GM12878 (cell line): ENCODE results near the gene NEK1. TPM values are rescaled to one million over a fixed set of nuclear protein-coding genes. Genes with fewer than 3 reads are reported as not detected.

Experiments
- ATAC-seq: fragments of 200-7000 bp; cut with Tn5 transposase; 3 replicates; pipeline ENCODE4 v1.9.1; 2020; ENCODE audit warnings: mild to moderate bottlenecking, moderate library complexity
- BruUV-seq: library from RNA; stranded (reverse); fragments of 400-500 nt; replicated peaks from 2 replicates; lab custom pipeline; 2021; lab: Mats Ljungman, UMichigan
- CTCF ChIA-PET: fragments of 300-600 bp; sonication (Branson Sonifier 250); formaldehyde crosslinking; extraction: SDS; loops from one replicate; lab custom pipeline; 2021; ENCODE audit warnings: inconsistent platforms; lab: Yijun Ruan, JAX
- POLR2A ChIA-PET: fragments of 350-600 bp; formaldehyde crosslinking; extraction: SDS; loops from one replicate; lab custom pipeline; 2021; ENCODE audit warnings: inconsistent platforms; lab: Charles Lee
- RAD21 ChIA-PET: fragments of 300-600 bp; sonication (Branson Sonifier 250); formaldehyde crosslinking; loops from one replicate; lab custom pipeline; 2023; ENCODE audit warnings: antibody characterized with exemption; ENCODE audit not compliant: unreplicated experiment; lab: Charles Lee
- SMC1A ChIA-PET: fragments of 300-600 bp; sonication (Branson Sonifier 250); formaldehyde crosslinking; loops from one replicate; lab custom pipeline; 2023; ENCODE audit not compliant: unreplicated experiment, uncharacterized antibody; lab: Charles Lee
- DNase-seq: peaks from one replicate; pipeline ENCODE4 v3.0.0-alpha.2; 2011; ENCODE audit warnings: low read depth, low spot score
- FAIRE-seq: peaks from 3 replicates; lab custom pipeline; 2011; peaks lifted over from hg19 to GRCh38; lab: Jason Lieb, UNC
- H2AFZ ChIP-seq: 2 replicates; pipeline ENCODE4 v1.6.0; 2011; ENCODE audit warnings: low read depth, low read length, control low read depth; ENCODE audit not compliant: control insufficient read depth
- H3K27ac ChIP-seq: 2 replicates; pipeline ENCODE4 v1.5.1; 2011; ENCODE audit warnings: control low read depth; ENCODE audit not compliant: control insufficient read depth, insufficient read depth
- H3K27me3 ChIP-seq, 2 experiments: replicated peaks in 1 of 2; 2 replicates each; pipeline versions ENCODE4 v1.6.0 to v1.6.1; 2011; ENCODE audit warnings: low read length in 1 of 2; ENCODE audit not compliant: control insufficient read depth in 2 of 2, insufficient read depth in 2 of 2
- H3K36me3 ChIP-seq, 2 experiments: 2 replicates each; pipeline ENCODE4 v1.5.1; 2011; ENCODE audit warnings: low read length in 1 of 2; ENCODE audit not compliant: control insufficient read depth in 2 of 2, insufficient read depth in 2 of 2
- H3K4me1 ChIP-seq: 2 replicates; pipeline ENCODE4 v1.6.1; 2011; ENCODE audit warnings: mild to moderate bottlenecking, low read length, moderate library complexity, mixed read lengths; ENCODE audit not compliant: control insufficient read depth, insufficient read depth
- H3K4me2 ChIP-seq: 2 replicates; pipeline ENCODE4 v1.6.0; 2011; ENCODE audit warnings: control low read depth; ENCODE audit not compliant: control insufficient read depth, insufficient read depth
- H3K4me3 ChIP-seq: fragments of 200-600 bp; sonication (generic); 2 replicates; pipeline ENCODE4 v1.5.1; 2016
- H3K79me2 ChIP-seq: 2 replicates; pipeline ENCODE4 v1.6.0; 2011; ENCODE audit warnings: low read length; ENCODE audit not compliant: control insufficient read depth, insufficient read depth
- H3K9ac ChIP-seq: 2 replicates; pipeline ENCODE4 v1.8.0; 2011; ENCODE audit warnings: low read length, control low read depth, mixed read lengths; ENCODE audit not compliant: control insufficient read depth, insufficient read depth
- H3K9me3 ChIP-seq: replicated peaks from 3 replicates; pipeline ENCODE4 v1.5.1; 2011; ENCODE audit warnings: mild to moderate bottlenecking, low read length; ENCODE audit not compliant: control insufficient read depth, insufficient read depth
- H4K20me1 ChIP-seq: 2 replicates; pipeline ENCODE4 v1.6.0; 2011; ENCODE audit not compliant: control insufficient read depth, insufficient read depth
- POU2F2 ChIP-seq: IDR thresholded peaks from 3 replicates; pipeline ENCODE4 v1.6.1; 2011; ENCODE audit warnings: low read depth, mild to moderate bottlenecking, low read length, borderline replicate concordance
- SMC3 ChIP-seq: IDR thresholded peaks from 2 replicates; pipeline ENCODE4 v1.6.1; 2011; ENCODE audit warnings: low read length, improper control_type of control experiment, borderline replicate concordance
- ZBTB4 ChIP-seq: fragments of 450-650 bp; formaldehyde crosslinking; IDR thresholded peaks from 2 replicates; pipeline ENCODE4 v1.4.0; 2022; ENCODE audit warnings: mild to moderate bottlenecking, moderate library complexity
- WGBS: methylation state at CpG from one replicate; pipeline ENCODE4 v1.1.6; 2016; ENCODE audit warnings: low lambda C conversion rate; ENCODE audit not compliant: insufficient replicate concordance, insufficient coverage; ENCODE audit errors: missing lambda C conversion rate; 5-methylcytosine and 5-hydroxymethylcytosine counted together
- in situ Hi-C: fragments of 300-500 bp; cut with MboI; formaldehyde crosslinking; loops from 9 replicates; pipeline ENCODE4 v1.14.3; 2018; ENCODE audit warnings: mixed read lengths
- intact Hi-C: fragments of 100-400 bp; cut with micrococcal nuclease; formaldehyde crosslinking; loops from one replicate; pipeline ENCODE4 v1.14.2; 2022; ENCODE audit not compliant: unreplicated experiment
- polyA plus RNA-seq, 11 experiments: library from polyadenylated mRNA; depleted of rRNA in 4 of 11; unstranded in 6 of 11; stranded (reverse) in 5 of 11; fragments of >200 nt; fragmentation: Nextera tagmentation in 4 of 11; fragmentation: Illumina TruSeq in 1 of 11; extraction: Ambion mirVana in 4 of 11; extraction: Trizol in 1 of 11; gene quantifications; 1 replicate in 1 of 11; 2 replicates in 10 of 11; pipeline versions ENCODE4 v1.2.1 to v1.2.3, GENCODE V29; 2011 to 2016; ENCODE audit warnings: inconsistent platforms in 2 of 11, missing spikeins in 2 of 11, low read depth in 1 of 11
- total RNA-seq, 4 experiments: library from RNA; depleted of rRNA in 3 of 4; stranded (reverse); fragments of >200 nt in 3 of 4; fragmentation: Illumina TruSeq in 1 of 4; extraction: Trizol in 1 of 4; gene quantifications; 2 replicates each; pipeline versions ENCODE4 v1.2.1 to v1.2.3, GENCODE V29; 2013 to 2021
- TF ChIP-seq, protein P1 (sequence below): fragments of 450-650 bp; IDR thresholded peaks from 2 replicates; pipeline ENCODE4 v1.6.1; 2018; ENCODE audit warnings: mild to moderate bottlenecking, low read depth, moderate library complexity; ENCODE audit not compliant: partially characterized antibody

Gene NEK1
- total and polyA plus RNA-seq, 10 of the 15 experiments (the other 5 are each of a cell fraction or from before 2014, with no cell fraction given), result 4.9 to 16.1 (median 7.5) TPM

GRCh38 chr4:169407217-169407845 is 205.1 kb downstream of the NEK1 start:
- H3K9ac ChIP-seq, result no peak overlapping the region
- H3K36me3 ChIP-seq, result no peaks in the 10 kb centered on the region
- no peaks in the 10 kb centered on the region for H4K20me1 ChIP-seq
- no peak overlapping the region for H3K27ac ChIP-seq
- H3K4me3 ChIP-seq, result no peak overlapping the region
- CTCF ChIA-PET, result interaction anchor here (1.0 to 1.6 kb wide), 2 partner anchors 8 to 10 kb away, joined by 3 to 6 read pairs; no protein-coding TSS in a partner anchor
- no peak for FAIRE-seq
- POLR2A ChIA-PET, result interaction anchor here (0.5 to 2.3 kb wide), 3 partner anchors 30 to 210 kb away, joined by 3 to 8 read pairs (median 4); no protein-coding TSS in a partner anchor
- no peak overlapping the region for H3K4me2 ChIP-seq
- H3K4me1 ChIP-seq, result peaks cover 22% of the 10 kb centered on the region
- BruUV-seq, result no TSS peak
- in situ Hi-C loops (no loop called here), intact Hi-C loops (no loop called here)
- SMC1A ChIA-PET, result interaction anchor here (0.6 to 4.2 kb wide), 3 partner anchors 10 to 205 kb away, joined by 3 to 50 read pairs (median 5); no protein-coding TSS in a partner anchor
- no peak for DNase-seq
- H2AFZ ChIP-seq, result no peak overlapping the region
- no peaks in the 10 kb centered on the region; the same call in 2 of the 3 replicates for H3K9me3 ChIP-seq
- no peaks in the 10 kb centered on the region for H3K27me3 ChIP-seq
- no peak for ATAC-seq
- TF ChIP-seq POU2F2 (no peak), ZBTB4 (CRISPR knock-in tag) (no peak), SMC3 (no peak)
- TF ChIP-seq, protein P1, sequence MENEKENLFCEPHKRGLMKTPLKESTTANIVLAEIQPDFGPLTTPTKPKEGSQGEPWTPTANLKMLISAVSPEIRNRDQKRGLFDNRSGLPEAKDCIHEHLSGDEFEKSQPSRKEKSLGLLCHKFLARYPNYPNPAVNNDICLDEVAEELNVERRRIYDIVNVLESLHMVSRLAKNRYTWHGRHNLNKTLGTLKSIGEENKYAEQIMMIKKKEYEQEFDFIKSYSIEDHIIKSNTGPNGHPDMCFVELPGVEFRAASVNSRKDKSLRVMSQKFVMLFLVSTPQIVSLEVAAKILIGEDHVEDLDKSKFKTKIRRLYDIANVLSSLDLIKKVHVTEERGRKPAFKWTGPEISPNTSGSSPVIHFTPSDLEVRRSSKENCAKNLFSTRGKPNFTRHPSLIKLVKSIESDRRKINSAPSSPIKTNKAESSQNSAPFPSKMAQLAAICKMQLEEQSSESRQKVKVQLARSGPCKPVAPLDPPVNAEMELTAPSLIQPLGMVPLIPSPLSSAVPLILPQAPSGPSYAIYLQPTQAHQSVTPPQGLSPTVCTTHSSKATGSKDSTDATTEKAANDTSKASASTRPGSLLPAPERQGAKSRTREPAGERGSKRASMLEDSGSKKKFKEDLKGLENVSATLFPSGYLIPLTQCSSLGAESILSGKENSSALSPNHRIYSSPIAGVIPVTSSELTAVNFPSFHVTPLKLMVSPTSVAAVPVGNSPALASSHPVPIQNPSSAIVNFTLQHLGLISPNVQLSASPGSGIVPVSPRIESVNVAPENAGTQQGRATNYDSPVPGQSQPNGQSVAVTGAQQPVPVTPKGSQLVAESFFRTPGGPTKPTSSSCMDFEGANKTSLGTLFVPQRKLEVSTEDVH, result no peak
- RAD21 ChIA-PET, result interaction anchor here (1.5 to 4.9 kb wide), 2 partner anchors 30 to 78 kb away, joined by 4 to 32 read pairs; no protein-coding TSS in a partner anchor
- 100% methylated on average over 1 of the region's 1 CpG for WGBS
- H3K79me2 ChIP-seq, result no peaks in the 10 kb centered on the region
